Stimulated activated CD4-positive, alpha-beta T cell treated with anti-CD3 and anti-CD28 coated beads, Interleukin-4, amount 100 ng/mL, for 24 hours (primary cell): ENCODE results near the gene ARHGAP8.
"Not testable (repeated sequence)": the region's sequence is repeated elsewhere in the genome, so short reads cannot be mapped to it uniquely, and the experiment has no call there.

Experiments
- DNase-seq: peaks from one replicate; pipeline ENCODE4 v3.0.0-alpha.2; 2020

Gene ARHGAP8

DNA sequence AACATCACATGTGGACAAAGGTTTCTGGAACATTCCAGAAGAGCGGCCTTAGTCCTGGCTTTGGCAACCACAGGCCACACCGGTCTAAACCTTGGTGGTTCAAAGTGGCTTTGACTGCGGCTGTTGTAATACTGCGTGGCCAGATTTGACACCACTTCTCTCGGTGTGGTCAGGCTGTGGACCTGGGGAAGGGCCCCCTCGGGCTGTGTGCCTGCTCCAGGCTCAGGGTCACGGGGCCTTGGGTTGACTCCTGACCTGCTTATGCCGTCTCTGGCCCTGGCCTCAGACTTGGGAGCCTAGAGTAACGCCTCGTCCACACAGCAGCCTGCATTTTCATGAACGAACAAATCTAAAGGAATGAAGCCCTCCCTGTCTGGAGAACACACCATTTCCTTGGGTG, 139.4 kb downstream of the ARHGAP8 start:
- DNase-seq = no peak

DNA sequence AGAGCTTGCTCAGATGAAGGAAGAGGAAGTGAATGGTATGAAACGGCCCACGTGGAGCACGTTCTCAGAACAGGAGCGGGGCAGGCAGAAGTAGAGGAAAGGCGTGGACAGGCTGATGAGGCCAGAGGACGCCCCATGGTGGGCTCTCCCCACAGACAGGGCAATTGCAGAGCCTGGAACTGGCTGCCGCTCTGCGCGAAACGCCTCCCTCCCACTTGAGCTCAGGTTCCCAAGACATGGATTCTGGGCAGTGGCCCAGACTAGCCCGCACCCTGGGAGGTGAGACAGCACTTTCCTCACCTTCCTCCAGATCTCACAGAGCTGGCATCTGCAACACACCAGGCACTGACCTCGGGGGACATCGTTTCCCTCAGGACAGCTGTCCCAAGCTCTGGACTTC, 139.9 kb downstream of the ARHGAP8 start:
- DNase-seq = no peak

DNA sequence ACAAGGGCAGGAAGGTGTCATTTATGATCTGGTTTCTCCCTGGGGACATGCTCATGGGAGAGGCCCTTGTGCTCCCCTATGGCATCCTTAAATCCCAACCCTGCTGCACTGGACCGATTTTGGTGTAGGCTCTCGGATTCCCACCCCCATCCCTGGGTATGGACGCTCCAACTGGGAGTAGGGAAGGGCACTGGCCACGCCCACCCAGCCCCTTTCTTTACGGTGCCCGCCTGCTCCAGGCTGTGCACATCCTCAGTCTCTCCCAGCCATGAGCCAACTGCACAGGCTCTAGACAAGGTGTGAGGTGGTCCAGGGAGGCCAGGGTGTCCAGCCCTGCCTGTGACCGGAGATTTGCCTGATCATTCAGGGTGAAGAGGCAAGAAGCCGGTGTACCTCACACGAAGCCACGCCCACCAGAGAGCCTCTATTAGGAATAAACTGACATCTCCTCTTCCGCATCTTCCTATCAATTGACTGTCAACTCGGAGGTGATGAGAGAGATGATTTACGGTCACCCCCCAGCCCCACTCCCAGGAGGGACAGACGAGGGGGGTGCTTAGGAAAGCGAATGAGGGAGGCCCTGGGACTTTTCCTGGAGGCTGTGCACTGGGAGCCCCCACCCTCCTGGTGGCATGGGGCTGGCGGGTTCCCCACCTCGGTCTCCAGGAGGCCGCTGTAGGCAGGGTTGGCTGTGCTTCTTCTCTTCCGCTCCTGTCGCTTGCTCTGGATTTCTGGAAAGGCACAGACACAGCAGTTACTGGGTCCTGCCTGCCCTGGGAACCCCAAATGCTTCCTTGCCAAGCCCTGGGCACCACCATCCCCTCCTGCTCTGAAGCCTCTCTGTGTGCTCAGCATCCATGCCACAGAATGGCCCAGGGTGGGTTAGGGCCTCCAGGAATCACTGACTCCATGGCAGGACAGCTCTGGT, 140.7 kb downstream of the ARHGAP8 start:
- DNase-seq = no peak

DNA sequence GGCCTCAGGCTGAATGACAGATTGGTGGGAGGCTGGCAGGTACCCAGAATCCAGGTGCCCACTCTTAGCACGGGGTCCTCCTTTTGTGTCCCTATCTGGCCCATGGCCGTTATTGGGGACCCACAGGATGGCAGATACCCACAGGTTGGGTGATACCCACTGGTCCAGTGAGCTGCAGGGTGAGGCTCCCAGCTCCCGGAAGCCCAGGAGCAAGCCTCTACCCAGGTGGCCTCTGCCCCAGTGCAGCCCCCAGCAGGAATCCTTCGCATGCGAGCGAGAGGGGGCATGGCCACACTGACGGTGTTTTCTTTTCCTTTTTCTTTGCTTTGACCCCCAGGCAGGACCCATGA, 141.3 kb downstream of the ARHGAP8 start:
- no peak for DNase-seq

DNA sequence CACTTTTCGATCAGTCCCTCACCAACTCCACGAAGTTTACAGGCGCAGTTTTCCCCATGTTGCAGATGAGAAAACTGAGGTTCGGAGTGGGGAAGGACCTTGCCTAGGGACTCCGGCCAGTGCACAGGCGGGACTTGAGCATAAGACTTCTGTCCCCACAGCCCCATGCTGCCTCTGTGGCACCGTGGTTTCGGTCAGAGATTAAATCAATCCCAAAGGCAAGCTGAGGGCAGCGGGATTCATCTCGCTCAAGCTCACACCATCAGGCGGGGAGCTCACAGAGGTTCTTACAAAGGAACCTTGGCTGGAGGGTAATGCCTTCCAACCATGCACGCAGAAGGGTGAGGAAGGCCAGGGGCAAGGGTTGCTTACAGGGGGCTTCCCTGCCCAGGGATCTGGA, 141.9 kb downstream of the ARHGAP8 start:
- DNase-seq = no peak

DNA sequence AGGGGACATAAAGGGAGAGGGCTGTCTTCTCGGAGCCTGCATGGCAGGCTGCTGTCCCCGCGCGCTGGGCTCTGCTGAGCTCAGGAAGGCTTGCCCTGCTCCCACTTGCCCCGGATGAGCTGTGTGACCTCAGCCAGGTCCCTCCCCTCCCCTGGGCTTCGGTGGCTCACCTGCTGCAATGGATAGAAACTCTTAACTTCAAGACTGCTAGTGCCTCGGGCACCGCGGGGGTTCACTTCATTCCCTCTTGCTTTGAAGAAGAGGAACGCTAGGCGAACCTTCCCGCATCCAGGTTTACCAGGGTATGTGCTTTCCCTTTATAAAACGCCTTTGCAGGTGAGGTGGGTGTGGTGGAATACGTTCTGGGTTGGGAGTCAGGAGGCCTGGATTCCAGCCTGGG, 142.4 kb downstream of the ARHGAP8 start:
- no peak for DNase-seq

DNA sequence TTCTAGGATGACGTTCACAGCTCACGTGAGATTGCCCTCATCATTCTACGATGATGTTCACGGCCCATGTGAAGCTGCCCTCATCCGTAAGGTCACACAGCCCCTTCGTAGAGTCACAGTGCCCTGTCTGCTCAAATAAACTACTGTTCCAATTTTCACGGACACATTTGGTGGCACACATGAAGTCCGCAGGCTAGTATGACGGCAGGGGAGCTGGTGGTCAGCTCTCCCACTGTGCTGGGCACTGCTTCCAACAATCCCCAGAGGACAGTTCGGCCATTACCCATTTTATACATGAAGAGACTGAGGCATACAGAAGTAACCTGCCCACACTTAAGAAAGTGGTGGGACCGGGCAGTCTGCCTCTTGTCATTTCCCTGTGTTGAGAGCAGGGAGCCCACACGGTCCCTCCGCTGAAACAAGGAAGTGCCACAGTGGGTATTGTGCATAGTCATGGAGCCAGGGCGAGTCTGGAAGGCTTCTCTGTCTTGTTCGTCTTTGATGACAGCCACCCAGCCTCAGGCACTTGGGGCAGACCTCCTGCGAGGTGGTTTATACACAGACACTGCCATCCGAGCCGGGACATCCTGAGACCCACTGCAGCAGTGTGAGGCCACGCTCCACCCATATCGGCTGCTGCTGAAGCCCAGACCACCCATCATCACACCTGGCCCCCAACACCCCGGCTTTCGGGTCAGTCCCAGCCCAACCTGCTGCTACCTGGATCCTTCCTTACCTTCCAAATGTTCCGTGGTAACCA, 143.1 kb downstream of the ARHGAP8 start:
- DNase-seq = no peak

DNA sequence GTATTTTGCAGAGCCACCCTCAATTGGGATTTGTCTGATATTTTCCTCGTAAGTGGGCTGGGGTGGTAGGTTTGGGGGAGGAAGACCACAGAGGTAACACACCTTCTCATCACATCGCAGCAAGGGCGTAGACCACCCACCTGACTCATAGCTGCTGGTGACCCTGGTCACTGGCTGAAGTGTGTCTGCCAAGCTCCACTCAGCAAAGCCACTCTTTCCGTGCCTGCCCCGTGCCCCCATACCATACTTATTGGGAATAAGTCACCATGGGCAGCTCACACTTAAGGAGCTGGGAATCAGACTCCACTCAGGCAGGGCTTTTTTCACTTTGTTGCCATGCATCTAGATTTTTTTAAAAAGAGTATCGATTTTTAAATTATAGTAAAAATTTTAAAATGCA, 145.9 kb downstream of the ARHGAP8 start:
- no peak for DNase-seq

DNA sequence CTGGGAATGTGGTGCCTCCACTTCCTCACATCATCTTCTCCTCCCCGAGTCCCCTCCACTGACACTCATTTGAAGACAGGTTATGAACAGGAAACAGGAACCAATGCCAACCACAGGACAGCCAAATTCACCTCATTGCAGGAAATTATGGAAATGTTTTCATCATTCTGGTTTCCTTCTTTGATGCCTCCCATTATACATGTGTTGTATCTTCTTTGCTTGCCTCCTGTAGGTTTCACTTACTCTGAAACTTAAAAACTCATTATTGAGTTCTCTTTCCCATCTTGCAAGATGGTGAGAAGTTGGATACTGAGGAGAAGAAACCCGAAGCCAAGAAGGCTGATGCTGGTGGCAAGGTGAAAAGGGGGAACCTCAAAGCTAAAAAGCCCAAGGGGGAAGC, 148.9 kb downstream of the ARHGAP8 start:
- DNase-seq = no peak

DNA sequence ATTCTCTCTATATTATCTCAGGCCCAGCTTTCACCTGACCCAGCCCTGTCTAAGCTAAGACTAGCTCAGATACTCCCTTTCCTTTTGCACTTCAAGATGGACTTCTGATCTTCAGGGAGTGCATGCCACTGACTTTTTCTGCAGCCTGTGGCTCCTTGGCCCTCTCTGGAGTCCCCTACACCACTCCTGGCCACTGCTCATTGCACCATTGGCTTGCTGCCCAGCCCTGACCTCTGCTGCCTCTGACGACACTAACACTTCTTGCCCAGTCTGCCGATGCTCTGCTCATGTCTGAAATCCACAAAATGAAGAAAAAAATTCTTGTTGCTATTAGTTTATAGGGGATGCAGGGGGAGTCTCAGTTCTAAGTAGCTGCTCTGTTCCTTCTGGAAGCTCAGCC, 150.8 kb downstream of the ARHGAP8 start:
- DNase-seq = not testable (repeated sequence)

DNA sequence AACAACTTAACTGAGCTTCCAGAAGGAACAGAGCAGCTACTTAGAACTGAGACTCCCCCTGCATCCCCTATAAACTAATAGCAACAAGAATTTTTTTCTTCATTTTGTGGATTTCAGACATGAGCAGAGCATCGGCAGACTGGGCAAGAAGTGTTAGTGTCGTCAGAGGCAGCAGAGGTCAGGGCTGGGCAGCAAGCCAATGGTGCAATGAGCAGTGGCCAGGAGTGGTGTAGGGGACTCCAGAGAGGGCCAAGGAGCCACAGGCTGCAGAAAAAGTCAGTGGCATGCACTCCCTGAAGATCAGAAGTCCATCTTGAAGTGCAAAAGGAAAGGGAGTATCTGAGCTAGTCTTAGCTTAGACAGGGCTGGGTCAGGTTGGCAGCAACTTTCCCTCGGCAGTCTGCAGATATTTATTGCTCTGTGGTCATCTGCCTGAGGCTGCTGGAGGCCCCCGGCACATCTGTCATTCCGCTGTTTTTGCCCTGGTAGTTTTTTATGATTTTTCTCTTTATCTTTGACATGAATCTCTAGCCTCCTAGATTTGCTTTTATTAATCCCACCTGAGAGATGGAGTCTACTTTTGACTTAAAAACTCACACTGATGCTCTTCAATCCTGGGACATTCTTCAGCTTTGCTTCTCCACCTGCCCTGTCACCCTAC, 152.2 kb downstream of the ARHGAP8 start:
- DNase-seq = not testable (repeated sequence)

DNA sequence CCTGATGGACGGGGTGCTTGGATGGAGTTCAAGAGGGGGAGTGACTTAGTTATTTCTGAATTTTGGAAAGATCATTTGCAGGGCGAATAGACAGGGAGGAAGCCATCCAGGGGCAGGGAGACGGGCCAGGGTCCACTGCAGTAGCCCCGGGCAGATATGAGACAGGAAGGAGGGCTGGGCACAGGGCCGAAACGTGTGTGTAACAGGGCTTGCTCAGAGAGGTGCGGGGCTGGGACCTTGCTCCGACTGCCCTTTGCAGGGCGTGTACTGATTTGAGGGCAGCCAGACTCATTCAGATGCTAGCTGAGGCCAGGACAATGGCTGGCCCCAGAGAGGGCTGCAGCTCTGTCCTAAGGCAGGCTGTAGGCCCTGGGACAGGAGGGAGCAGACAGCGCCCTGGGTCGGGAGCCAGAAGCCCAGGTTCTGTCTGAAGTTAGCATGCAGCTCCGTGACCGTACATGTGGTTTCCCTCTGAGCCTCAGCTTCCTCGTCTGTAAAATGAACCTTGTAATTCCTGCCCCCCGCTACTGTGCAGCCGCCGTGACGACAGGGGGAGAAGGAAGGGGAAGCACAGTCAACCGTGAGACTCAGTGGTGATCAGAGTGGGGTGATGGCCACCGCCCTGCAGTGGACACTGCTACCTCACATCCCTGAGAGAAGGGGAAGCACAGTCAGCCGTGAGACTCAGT, 154.0 kb downstream of the ARHGAP8 start:
- DNase-seq = no peak

DNA sequence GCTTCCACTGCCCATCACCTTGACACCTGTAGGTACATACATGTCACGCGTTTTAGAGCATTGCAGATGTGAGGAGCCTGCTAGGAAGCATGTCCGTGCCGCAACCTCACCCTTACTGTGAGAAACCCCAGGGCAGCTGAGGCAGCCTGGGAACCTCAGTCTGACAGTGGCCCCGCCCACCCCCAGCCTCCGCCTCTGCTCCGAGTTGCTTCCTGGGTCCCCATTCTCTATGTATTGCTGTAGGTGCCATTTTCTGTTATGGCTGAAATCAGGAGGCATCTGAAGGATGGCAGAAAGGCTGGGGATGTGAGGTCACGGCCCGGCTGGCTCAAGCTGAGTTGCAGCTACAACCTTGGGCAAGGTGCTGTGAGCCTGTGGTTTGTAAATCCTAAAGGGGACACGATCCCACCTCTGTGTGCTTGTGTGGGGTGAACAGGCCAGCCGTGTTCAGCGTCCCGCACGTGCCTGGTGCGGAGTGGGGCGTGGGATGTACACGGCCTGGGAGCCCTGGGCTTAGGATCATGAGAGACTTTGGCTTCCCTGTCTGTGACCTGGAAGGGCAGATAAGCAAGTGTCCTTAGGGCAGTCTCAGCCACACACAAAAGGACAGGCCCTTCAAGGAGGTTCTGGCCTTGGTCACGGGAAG, 154.7 kb downstream of the ARHGAP8 start:
- no peak for DNase-seq

DNA sequence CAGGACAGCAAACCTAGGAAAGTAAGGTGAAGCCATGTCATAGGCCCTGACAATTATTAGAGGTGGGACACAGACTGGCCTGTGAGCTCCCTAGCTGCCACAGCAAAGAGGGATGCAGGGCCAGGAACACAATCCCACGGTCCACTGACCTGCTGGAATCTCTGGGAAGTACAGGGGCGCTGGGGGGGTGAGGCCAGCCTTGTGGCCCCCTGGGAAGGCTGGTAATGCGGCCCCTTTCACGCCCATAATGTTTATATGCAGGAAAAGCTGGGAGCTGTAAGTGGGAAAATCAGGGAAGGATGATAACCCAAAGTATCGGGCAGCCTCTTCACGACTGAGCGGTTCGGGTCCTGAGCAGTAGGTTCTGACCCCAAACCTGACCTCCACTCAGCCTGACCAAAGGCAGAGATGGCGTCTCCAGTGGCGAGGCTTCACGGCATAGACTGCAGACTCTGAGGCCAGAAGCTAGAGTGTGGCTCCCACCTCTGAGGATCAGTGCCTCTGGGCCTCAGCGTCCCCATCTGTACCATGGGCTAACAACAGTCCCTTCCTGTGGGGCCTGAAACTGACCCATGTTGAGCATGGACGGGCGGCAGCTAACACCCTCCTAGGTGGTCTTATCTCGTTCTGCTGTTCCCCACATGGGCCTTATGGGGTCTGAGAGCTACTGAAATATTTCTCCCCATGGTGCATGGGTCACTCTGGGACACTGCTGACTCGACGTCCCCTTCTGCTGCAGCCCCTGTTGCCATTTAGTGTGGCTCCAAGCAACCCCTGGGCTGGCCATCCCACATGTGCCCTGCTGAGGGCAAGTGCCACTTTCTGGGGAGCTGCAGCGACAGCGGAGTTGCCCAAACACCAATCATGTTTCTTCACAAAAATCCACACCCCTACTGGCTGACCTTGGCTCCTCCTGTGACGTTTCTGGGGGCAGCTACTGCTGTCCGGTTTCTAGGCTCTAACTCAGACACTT, 155.7 kb downstream of the ARHGAP8 start:
- DNase-seq = no peak

DNA sequence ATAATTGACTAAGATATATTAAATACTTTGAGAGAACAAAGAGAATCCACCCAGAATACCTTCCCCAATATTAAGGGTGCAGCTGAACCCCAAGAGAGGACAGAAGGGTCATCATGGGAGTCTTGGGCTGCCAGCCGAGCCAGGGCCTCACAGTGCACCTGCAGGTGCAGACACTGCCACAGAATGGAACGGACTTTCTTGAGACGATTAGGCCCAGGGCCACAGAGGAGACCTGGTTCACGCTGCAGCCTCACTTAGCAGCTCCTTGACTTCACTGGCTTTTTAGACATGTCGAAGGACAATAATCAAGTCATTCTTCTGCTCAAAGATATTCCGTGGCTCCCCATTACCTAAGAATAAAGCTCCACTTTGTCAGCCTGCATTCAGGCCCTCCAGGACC, 156.9 kb downstream of the ARHGAP8 start:
- no peak for DNase-seq
